Upper lobe of left lung (tissue), 6 donors: Measurements from ENCODE around the gene FALEC. TPM values are rescaled to one million over a fixed set of nuclear protein-coding genes. Genes with fewer than 3 reads are reported as not detected.

Experiments used
- ATAC-seq, 2 donors: fragments of 200-7000 bp; cut with Tn5 transposase; one replicate each; pipeline ENCODE4 v1.9.1; 2022; ENCODE audit warnings: mild to moderate bottlenecking in 2 of 2, moderate library complexity in 2 of 2; ENCODE audit not compliant: low FRiP score in 2 of 2
- DNase-seq, 2 donors: peaks; one replicate each; pipeline ENCODE4 v3.0.0-alpha.2; 2019 to 2020
- H3K27ac ChIP-seq, 4 donors: fragments of 200-600 bp; sonication (generic); one replicate each; pipeline ENCODE4 v1.5.1; 2016 to 2019
- H3K27me3 ChIP-seq, 4 donors: fragments of 200-600 bp; sonication (generic); one replicate each; pipeline ENCODE4 v1.5.1; 2017 to 2019
- H3K36me3 ChIP-seq, 4 donors: fragments of 200-600 bp; sonication (generic); one replicate each; pipeline ENCODE4 v1.5.1; 2016 to 2019
- H3K4me1 ChIP-seq, 4 donors: fragments of 200-600 bp; sonication (generic); one replicate each; pipeline ENCODE4 v1.5.1; 2018 to 2019
- H3K4me3 ChIP-seq, 4 donors: fragments of 200-600 bp; sonication (generic); one replicate each; pipeline ENCODE4 v1.5.1; 2017 to 2019; ENCODE audit warnings: mild to moderate bottlenecking in 2 of 4, moderate library complexity in 1 of 4
- H3K9me3 ChIP-seq, 4 donors: fragments of 200-600 bp; sonication (generic); one replicate each; pipeline ENCODE4 v1.5.1; 2018 to 2019
- EP300 ChIP-seq, 4 donors: sonication (generic); formaldehyde crosslinking; IDR thresholded peaks; one replicate each; pipeline ENCODE4 v1.5.1; 2017; ENCODE audit warnings: antibody characterized with exemption in 4 of 4, control low read depth in 2 of 4
- POLR2A ChIP-seq, 4 donors: fragments of 450-650 bp; IDR thresholded peaks; one replicate each; pipeline ENCODE4 v1.5.1; 2016 to 2017; ENCODE audit warnings: antibody characterized with exemption in 4 of 4, mild to moderate bottlenecking in 2 of 4
- POLR2AphosphoS5 ChIP-seq, 2 donors: sonication (generic); formaldehyde crosslinking; IDR thresholded peaks; one replicate each; pipeline ENCODE4 v1.5.1; 2017; ENCODE audit warnings: antibody characterized with exemption in 2 of 2
- WGBS, 2 donors: methylation state at CpG; one replicate each; pipeline ENCODE4 v1.1.5; 2017 to 2018; 5-methylcytosine and 5-hydroxymethylcytosine counted together
- total RNA-seq, 6 donors: library from RNA; depleted of rRNA in 4 of 6; stranded (reverse); fragments of >200 nt in 4 of 6; gene quantifications; one replicate each; pipeline versions ENCODE4 v1.1.0 to v1.2.1, GENCODE V29; 2016 to 2021
- TF ChIP-seq, protein P1 (sequence below), 6 experiments: fragments of 450-650 bp in 4 of 6; fragments of 200-600 bp in 2 of 6; sonication (generic) in 2 of 6; IDR thresholded peaks; one replicate each; pipeline ENCODE4 v1.5.1; 2016 to 2019; ENCODE audit warnings: antibody characterized with exemption in 6 of 6
- donor health status: DM: no; HTN: no; CAD: no; lungs with moderate emphysema.
- donor health status: DM: no; HTN: yes; CAD: no; lungs with severe emphysema.

FALEC gene
- total RNA-seq, 6 donors from 2014 or later: 4.2 TPM; not detected in 5

DNA sequence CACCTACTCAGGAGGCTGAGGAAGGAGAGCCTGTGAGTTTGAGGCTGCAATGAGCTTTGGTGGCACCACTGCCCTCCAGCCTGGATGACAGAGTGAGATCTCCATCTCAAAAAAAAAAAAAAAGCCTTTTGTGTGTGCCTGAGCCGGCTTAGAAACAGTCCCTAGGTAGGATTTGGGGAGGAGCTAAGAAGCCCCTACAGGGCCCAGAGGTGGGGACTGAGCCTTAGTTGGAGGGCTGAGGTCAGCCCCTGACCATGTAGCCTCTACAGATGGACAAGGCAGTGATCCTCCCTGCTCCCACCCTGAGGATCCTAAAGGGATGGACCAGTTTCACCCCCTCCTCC, 36.2 kb downstream of the FALEC start:
- ATAC-seq: no peak
- 7 to 42% methylated on average over 1 of the region's 1 CpG for WGBS, 2 donors
- Histone ChIP-seq H3K4me1 (peaks cover 45 to 61% (median 52%) of the 10 kb centered on the region in 4 donors), H3K36me3 (peaks cover 0 to 26% (median 11%) of the 10 kb centered on the region in 4 donors), H3K27ac (peak overlapping the region; percentile 84 to 91 (median 88)), H3K9me3 (no peaks in the 10 kb centered on the region), H3K4me3 (no peak overlapping the region), H3K27me3 (no peaks in the 10 kb centered on the region)
- TF ChIP-seq POLR2A (IDR thresholded peaks at IDR 0.05) (no peak), EP300 (IDR thresholded peaks at IDR 0.05) (no peak), POLR2AphosphoS5 (IDR thresholded peaks at IDR 0.05) (no peak)
- TF ChIP-seq, protein P1, sequence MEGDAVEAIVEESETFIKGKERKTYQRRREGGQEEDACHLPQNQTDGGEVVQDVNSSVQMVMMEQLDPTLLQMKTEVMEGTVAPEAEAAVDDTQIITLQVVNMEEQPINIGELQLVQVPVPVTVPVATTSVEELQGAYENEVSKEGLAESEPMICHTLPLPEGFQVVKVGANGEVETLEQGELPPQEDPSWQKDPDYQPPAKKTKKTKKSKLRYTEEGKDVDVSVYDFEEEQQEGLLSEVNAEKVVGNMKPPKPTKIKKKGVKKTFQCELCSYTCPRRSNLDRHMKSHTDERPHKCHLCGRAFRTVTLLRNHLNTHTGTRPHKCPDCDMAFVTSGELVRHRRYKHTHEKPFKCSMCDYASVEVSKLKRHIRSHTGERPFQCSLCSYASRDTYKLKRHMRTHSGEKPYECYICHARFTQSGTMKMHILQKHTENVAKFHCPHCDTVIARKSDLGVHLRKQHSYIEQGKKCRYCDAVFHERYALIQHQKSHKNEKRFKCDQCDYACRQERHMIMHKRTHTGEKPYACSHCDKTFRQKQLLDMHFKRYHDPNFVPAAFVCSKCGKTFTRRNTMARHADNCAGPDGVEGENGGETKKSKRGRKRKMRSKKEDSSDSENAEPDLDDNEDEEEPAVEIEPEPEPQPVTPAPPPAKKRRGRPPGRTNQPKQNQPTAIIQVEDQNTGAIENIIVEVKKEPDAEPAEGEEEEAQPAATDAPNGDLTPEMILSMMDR (IDR thresholded peaks at IDR 0.05): no peak
- no peak for DNase-seq

GRCh38 chr1:150552128-150552910, 36.8 kb downstream of the FALEC start:
- H3K4me1 ChIP-seq: peaks cover 45 to 64% (median 52%) of the 10 kb centered on the region in 4 donors
- H3K36me3 ChIP-seq: peaks cover 0 to 32% (median 14%) of the 10 kb centered on the region in 4 donors
- peak in 2 of 4 donors; percentile 70 to 90 for TF ChIP-seq EP300 (IDR thresholded peaks at IDR 0.05)
- TF ChIP-seq POLR2A (IDR thresholded peaks at IDR 0.05): peak in 1 of 4 donors; percentile 60
- peak; percentile 79 to 91 for TF ChIP-seq POLR2AphosphoS5 (IDR thresholded peaks at IDR 0.05)
- TF ChIP-seq, protein P1 (IDR thresholded peaks at IDR 0.05): no peak
- H3K4me3 ChIP-seq: peak overlapping the region in 1 of 4 donors; percentile 19
- WGBS, 2 donors: 29 to 32% methylated on average over 13 of the region's 13 CpGs
- peak overlapping the region; percentile 84 to 91 (median 88) for H3K27ac ChIP-seq
- no peaks in the 10 kb centered on the region for H3K9me3 ChIP-seq
- DNase-seq: peak; percentile 87 to 93
- peak; percentile 72 to 74 for ATAC-seq
- H3K27me3 ChIP-seq: no peaks in the 10 kb centered on the region

DNA sequence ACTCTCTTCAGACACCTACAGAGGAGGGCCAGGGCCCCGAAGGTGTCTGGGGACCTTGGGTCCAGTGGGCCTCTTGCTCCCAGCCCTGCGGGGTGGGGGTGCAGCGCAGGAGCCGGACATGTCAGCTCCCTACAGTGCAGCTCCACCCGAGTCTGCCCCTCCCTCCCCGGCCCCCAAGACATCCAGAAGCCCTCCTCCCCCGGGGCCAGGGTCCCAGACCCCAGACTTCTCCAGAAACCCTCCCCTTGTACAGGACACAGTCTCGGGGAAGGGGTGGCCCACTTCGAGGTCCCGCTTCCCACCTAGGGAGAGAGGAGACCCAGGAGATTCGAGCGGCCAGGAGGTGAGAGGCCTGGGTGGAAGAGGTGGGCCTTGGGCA, 37.3 kb downstream of the FALEC start:
- Histone ChIP-seq H3K27ac (peak overlapping the region; percentile 73 to 91 (median 88)), H3K36me3 (peaks cover 0 to 38% (median 17%) of the 10 kb centered on the region in 4 donors), H3K9me3 (no peaks in the 10 kb centered on the region), H3K4me1 (peaks cover 47 to 64% (median 50%) of the 10 kb centered on the region in 4 donors), H3K27me3 (no peaks in the 10 kb centered on the region), H3K4me3 (peak overlapping the region in 1 of 4 donors; percentile 19)
- TF ChIP-seq EP300 (IDR thresholded peaks at IDR 0.05) (no peak), POLR2A (IDR thresholded peaks at IDR 0.05) (no peak), POLR2AphosphoS5 (IDR thresholded peaks at IDR 0.05) (no peak)
- TF ChIP-seq, protein P1 (IDR thresholded peaks at IDR 0.05): no peak
- WGBS, 2 donors: 71 to 73% methylated on average over 11 to 12 of the region's 12 CpGs
- DNase-seq (no peak), ATAC-seq (peak in 1 of 2 donors; percentile 0)

- TF ChIP-seq POLR2AphosphoS5 (IDR thresholded peaks at IDR 0.05) (no peak), POLR2A (IDR thresholded peaks at IDR 0.05) (no peak), EP300 (IDR thresholded peaks at IDR 0.05) (no peak)
- TF ChIP-seq, protein P1 (IDR thresholded peaks at IDR 0.05): no peak
- Histone ChIP-seq H3K27ac (peak overlapping the region; percentile 73 to 91 (median 88)), H3K4me1 (peaks cover 47 to 62% (median 54%) of the 10 kb centered on the region in 4 donors), H3K4me3 (no peak overlapping the region), H3K36me3 (peaks cover 0 to 44% (median 17%) of the 10 kb centered on the region in 4 donors), H3K9me3 (no peaks in the 10 kb centered on the region), H3K27me3 (no peaks in the 10 kb centered on the region)
- ATAC-seq: no peak
- DNase-seq: no peak
- WGBS, 2 donors: 87 to 94% methylated on average over 13 to 21 of the region's 23 CpGs
Measured at GRCh38 chr1:150553392-150554085, 38.0 kb downstream of the FALEC start.
